Fibroblast of the aortic adventitia (primary cell): Measurements from ENCODE around the gene CBX5. TPM values are rescaled to one million over a fixed set of nuclear protein-coding genes. Genes with fewer than 3 reads are reported as not detected.

Experiments used
- DNase-seq: peaks from one replicate; pipeline ENCODE4 v3.0.0-alpha.2; 2010; ENCODE audit warnings: low read depth
- H3K4me3 ChIP-seq: 2 replicates; pipeline ENCODE4 v1.5.1; 2011; ENCODE audit warnings: low read depth, mild to moderate bottlenecking, control low read depth, low read length, moderate library complexity
- total RNA-seq: library from RNA; depleted of rRNA; stranded (reverse); fragments of >200 nt; gene quantifications from 2 replicates; pipeline ENCODE4 v1.2.3, GENCODE V29; 2012; ENCODE audit warnings: low replicate concordance
- TF ChIP-seq, protein P1 (sequence below): IDR thresholded peaks from 2 replicates; pipeline ENCODE4 v1.5.1; 2011; ENCODE audit warnings: mild to moderate bottlenecking, low read length, control low read depth, inconsistent platforms; ENCODE audit not compliant: insufficient read depth

The CBX5 gene
- total RNA-seq, 1 donor: 114 TPM

DNA sequence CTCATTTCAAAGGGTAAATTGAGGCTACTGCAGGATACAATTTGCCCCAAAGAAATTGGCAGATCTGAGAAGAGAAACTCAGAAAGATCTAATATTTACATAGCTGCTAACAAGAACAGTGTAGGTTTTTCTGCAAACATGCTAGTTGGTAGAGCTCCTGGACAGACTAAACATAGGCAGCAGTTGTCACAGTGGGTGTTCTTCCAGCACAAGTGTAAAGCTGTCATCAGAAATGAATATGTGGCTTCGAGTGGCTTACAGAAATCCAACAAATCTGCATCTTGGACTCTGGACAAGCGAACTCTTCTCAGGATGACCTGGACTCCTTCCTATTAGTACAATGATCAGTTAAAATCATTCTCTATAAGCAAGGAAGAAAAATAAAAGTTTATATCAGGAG is 5.9 kb downstream of the CBX5 start:
- DNase-seq: no peak
- H3K4me3 ChIP-seq: no peak overlapping the region
- TF ChIP-seq, protein P1, sequence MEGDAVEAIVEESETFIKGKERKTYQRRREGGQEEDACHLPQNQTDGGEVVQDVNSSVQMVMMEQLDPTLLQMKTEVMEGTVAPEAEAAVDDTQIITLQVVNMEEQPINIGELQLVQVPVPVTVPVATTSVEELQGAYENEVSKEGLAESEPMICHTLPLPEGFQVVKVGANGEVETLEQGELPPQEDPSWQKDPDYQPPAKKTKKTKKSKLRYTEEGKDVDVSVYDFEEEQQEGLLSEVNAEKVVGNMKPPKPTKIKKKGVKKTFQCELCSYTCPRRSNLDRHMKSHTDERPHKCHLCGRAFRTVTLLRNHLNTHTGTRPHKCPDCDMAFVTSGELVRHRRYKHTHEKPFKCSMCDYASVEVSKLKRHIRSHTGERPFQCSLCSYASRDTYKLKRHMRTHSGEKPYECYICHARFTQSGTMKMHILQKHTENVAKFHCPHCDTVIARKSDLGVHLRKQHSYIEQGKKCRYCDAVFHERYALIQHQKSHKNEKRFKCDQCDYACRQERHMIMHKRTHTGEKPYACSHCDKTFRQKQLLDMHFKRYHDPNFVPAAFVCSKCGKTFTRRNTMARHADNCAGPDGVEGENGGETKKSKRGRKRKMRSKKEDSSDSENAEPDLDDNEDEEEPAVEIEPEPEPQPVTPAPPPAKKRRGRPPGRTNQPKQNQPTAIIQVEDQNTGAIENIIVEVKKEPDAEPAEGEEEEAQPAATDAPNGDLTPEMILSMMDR: no peak

DNA sequence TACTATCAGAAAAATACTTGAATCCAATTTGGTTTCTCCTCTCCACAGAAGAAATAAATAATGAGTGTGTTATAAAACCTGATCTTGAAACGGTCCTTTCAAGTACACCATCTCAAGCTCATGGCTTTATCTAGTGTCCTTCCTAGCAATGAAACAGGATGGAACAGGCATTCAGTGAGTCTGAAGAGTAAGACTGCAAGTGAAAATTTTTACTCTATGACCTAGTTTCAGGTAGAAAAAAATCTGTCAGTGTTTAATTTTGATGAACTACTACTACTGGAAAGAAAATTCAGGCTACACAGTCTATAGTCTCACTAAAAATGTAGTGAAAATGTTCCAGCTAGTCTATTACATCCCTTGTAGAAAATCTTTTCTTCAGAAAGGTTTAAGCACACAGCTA is 7.7 kb downstream of the CBX5 start:
- no peak for DNase-seq
- H3K4me3 ChIP-seq: no peak overlapping the region
- TF ChIP-seq, protein P1: no peak

DNA sequence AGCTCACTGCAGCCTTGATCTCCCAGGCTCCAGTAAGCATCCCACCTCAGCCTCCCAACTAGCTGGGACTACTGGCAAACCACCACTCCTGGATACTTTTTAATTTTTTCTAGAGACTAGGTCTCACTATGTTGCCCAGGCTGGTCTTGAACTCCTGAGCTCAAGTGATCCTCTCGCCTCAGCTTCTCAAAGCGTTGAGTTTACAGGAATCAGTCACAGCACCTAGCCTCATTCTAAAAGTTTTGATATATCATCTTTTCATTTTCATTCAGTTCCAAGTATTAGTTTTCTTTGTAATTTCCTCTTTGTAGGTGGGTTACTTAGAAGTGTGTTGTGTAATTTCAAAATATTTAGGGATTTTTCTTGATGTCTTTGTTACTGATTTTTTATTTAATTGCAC is 9.6 kb downstream of the CBX5 start:
- no peak for DNase-seq
- TF ChIP-seq, protein P1: no peak
- no peak overlapping the region for H3K4me3 ChIP-seq

DNA sequence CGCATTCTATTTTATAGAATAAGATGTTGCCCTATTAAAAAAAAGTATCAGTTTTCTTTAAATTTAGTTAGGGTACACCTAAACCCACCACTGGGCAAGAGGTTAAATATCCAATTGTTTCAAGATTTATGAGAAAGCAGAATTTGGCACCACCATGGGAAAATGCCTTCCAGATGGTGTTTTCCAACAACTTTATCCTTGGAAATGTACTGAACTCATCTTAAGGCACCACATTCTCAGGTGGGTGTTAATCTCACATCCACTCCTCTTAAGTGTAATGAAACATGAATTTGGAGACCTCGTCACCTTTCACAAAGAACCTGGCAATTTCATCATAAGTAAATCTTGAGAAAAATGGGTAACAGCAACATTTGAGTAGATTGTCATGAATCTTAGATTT is 13.1 kb downstream of the CBX5 start:
- peak; percentile 23 for DNase-seq
- TF ChIP-seq, protein P1: no peak
- no peak overlapping the region for H3K4me3 ChIP-seq

DNA sequence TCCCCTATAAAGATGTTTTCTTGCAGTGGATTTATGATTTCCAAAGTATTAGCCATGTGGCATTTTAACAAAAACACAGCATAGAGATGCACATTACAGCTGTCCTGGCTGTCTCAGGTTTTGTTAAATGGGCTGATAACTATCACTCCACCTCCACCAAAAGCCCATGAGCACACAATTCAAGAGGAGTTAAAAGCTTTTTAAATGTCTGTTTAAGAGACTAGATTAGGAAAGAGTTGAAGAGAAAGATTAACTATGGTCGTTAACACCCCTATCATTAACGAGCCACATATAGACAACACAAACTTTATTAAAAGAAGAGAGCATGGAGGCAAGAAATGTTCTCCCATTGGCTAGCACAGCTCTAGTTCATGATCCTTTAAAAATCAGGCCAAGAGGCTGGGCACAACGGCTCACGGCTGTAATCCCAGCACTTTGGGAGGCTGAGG is 14.5 kb downstream of the CBX5 start:
- DNase-seq: no peak
- H3K4me3 ChIP-seq: no peak overlapping the region
- TF ChIP-seq, protein P1: no peak

DNA sequence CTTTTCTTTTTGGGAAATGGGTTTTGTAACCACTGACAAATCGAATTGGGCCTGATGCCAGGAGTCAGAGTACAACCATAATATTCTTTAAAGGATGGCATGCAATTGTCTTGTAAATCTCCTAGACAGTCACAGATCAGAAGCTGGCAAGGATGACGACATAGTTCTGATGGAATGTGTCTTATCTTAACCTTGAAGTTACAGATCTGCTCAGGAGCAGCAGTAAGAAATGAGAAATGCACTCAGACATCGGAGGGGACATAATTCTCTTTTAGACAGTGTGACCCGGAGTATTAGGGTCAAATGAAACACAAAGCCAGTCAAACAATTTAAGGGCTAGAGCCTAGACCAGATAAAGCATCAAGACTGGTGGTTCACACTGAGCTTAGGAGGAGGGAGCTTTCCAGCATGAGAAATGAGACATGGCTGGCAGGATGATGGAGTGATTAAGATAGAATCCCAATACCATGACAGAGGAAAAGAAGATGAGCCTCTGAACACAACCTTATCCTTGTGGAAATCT is 17.5 kb downstream of the CBX5 start:
- peak; percentile 79 for DNase-seq
- TF ChIP-seq, protein P1: no peak
- no peak overlapping the region for H3K4me3 ChIP-seq

DNA sequence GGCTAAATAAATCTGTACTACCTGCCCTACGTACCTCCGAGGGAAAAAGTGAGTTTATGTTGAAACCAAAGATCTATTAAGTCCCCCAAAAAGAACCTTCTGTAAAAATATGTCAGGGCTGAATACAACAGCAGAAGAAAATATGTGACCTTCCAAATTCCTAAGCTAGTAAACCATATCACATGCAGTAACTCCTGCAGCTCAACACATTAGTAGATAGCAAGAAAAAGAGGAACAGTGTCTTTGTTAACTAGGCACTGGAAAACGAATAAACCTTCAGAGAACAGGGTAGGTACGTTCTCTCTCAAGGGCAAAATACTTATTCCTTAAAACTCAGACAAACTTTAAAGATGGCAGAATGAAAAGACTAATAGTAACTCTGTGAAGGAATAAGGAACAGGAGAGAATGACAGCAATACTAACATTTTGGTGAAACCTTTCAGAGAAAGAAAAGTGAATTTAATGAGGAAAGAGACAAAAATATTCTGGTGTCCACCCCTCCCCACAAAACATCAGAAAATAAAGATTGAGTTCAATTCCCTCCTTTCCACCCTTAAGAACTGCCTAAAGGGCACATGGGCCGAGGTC is 18.0 kb downstream of the CBX5 start:
- no peak overlapping the region for H3K4me3 ChIP-seq
- DNase-seq: peak; percentile 42
- TF ChIP-seq, protein P1: no peak
